ENCODE measurements around the gene PPAT.

DNA sequence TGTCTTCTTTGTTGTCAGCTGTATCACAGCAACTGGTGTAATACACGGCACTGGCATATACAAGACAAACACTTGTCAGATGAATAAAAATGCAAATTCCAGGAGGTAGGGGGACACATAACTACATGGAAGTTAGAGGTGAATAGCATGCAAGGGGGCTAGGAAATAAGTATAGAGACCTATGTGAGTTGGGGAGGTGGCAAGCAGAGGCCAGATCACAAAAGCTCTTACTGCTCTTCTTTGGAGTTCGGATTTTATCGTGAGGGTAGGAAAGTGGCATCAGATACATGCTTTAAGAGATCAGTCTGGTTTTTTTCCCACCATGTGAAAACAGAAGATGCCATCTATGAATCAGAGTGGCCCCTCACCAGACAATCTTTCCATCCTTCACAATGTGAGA, 29.2 kb upstream of the PPAT start:
- TF ChIP-seq POLR2A (IDR thresholded peaks at IDR 0.05) = no peak
- TF ChIP-seq, protein P1, sequence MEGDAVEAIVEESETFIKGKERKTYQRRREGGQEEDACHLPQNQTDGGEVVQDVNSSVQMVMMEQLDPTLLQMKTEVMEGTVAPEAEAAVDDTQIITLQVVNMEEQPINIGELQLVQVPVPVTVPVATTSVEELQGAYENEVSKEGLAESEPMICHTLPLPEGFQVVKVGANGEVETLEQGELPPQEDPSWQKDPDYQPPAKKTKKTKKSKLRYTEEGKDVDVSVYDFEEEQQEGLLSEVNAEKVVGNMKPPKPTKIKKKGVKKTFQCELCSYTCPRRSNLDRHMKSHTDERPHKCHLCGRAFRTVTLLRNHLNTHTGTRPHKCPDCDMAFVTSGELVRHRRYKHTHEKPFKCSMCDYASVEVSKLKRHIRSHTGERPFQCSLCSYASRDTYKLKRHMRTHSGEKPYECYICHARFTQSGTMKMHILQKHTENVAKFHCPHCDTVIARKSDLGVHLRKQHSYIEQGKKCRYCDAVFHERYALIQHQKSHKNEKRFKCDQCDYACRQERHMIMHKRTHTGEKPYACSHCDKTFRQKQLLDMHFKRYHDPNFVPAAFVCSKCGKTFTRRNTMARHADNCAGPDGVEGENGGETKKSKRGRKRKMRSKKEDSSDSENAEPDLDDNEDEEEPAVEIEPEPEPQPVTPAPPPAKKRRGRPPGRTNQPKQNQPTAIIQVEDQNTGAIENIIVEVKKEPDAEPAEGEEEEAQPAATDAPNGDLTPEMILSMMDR (IDR thresholded peaks at IDR 0.05) = no peak
